Ovary (tissue), 9 donors: ENCODE data around the gene GNAI2. TPM values are rescaled to one million over a fixed set of nuclear protein-coding genes. Genes with fewer than 3 reads are reported as not detected.
A peak's percentile ranks its signal among the peaks of the same experiment; 100 is the strongest.

Experiments used
- DNase-seq, 5 donors: peaks; one replicate each; pipeline ENCODE4 v3.0.0-alpha.2; 2019 to 2020
- H3K27ac ChIP-seq, 2 donors: fragments of 200-600 bp; one replicate each; pipeline versions ENCODE4 v1.5.1 to v1.8.0; 2019 to 2022
- H3K27me3 ChIP-seq: fragments of 200-600 bp; one replicate; pipeline ENCODE4 v1.8.0; 2022
- H3K36me3 ChIP-seq: fragments of 200-600 bp; sonication (generic); one replicate; pipeline ENCODE4 v1.5.1; 2019
- H3K4me1 ChIP-seq: one replicate; pipeline ENCODE4 v1.8.1; 2013; ENCODE audit warnings: mild to moderate bottlenecking, moderate library complexity; ENCODE audit not compliant: insufficient read depth
- H3K4me3 ChIP-seq: fragments of 200-600 bp; sonication (generic); one replicate; pipeline ENCODE4 v1.5.1; 2017
- H3K9me3 ChIP-seq, 2 donors: fragments of 200-600 bp in 1 of 2; sonication (generic) in 1 of 2; one replicate each; pipeline versions ENCODE4 v1.5.1 to v1.8.1; 2013 to 2019; ENCODE audit warnings: mild to moderate bottlenecking in 1 of 2, moderate library complexity in 1 of 2
- CTCF ChIP-seq, 3 donors: fragments of 450-650 bp in 2 of 3; fragments of 200-600 bp in 1 of 3; IDR thresholded peaks; one replicate each; pipeline versions ENCODE4 v1.5.1 to v1.8.0; 2016 to 2022; ENCODE audit warnings: antibody characterized with exemption in 3 of 3, mild to moderate bottlenecking in 1 of 3
- EP300 ChIP-seq: sonication (generic); formaldehyde crosslinking; IDR thresholded peaks from one replicate; pipeline ENCODE4 v1.6.1; 2017; ENCODE audit warnings: antibody characterized with exemption
- POLR2A ChIP-seq: fragments of 450-650 bp; IDR thresholded peaks from one replicate; pipeline ENCODE4 v1.6.1; 2017; ENCODE audit warnings: antibody characterized with exemption, mild to moderate bottlenecking, moderate library complexity
- WGBS, 3 donors: extraction: QIAGEN DNeasy Blood & Tissue Kit in 1 of 3; methylation state at CpG; one replicate each; pipeline versions ENCODE4 v1.1.5 to v1.1.7; 2013 to 2017; 5-methylcytosine and 5-hydroxymethylcytosine counted together
- intact Hi-C, 4 donors: fragments of 100-400 bp; cut with DNase I; formaldehyde crosslinking; loops; one replicate each; pipeline versions ENCODE4 v1.11.0 to v1.15.1; 2022 to 2023
- polyA plus RNA-seq, 2 donors: library from polyadenylated mRNA; stranded (reverse); fragments of 200-250 nt in 1 of 2; fragments of 350-450 nt in 1 of 2; fragmentation: Illumina TruSeq in 1 of 2; extraction: RNeasy Lipid Tissue Mini Kit (QIAGEN cat#74804) in 1 of 2; gene quantifications; one replicate each; pipeline ENCODE4 v1.2.3, GENCODE V29; 2013 to 2014
- total RNA-seq, 7 donors: library from RNA; depleted of rRNA in 2 of 7; stranded (reverse); fragments of >200 nt in 2 of 7; fragmentation: NEBNext Ultra II Directional in 3 of 7; extraction: Animal tissue kit (Norgen Biotek cat#: 25700) in 3 of 7; gene quantifications; one replicate each; pipeline versions ENCODE4 v1.1.0 to v1.2.4, GENCODE V29; 2016 to 2023
- donor health status: DM: no; HTN: no; CAD: no; lungs with moderate emphysema.
- donor health status: DM: no; HTN: no; CAD: no.
- donor health status: Bipolar disorder and iron deficiency.
- donor health status: DM: yes; HTN: yes; CAD: no.
- donor health status: DM: no; HTN: no; CAD: no.
- donor health status: DM: yes; HTN: yes; CAD: no.

Gene GNAI2
- total and polyA plus RNA-seq, 9 donors = 72.3 to 309 (median 212) TPM

DNA sequence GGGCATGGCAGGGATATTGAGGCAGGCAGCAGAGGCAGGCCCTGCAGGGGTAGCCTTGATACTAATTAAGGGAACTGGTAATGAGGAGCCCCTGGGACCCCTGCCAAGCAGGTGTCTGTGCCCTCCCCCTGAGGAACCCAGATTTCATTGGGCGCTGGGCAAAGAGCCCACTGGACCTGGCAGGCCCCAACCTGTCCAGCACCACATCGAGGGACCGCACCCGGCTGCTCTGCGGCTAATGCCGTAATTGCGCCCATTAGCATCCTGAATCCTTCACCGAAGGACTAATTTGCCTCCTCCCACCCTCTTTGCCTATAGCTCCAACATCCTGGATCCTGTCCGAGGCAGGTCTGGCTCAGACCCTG, 19.2 kb downstream of the GNAI2 start:
- WGBS, 3 donors = 73 to 90% (median 81%) methylated on average over 9 of the region's 9 CpGs
- Histone ChIP-seq H3K4me1 (peaks cover 6% of the 10 kb centered on the region), H3K9me3 (no peaks in the 10 kb centered on the region), H3K27ac (peak overlapping the region in 1 of 2 donors; percentile 20), H3K4me3 (no peak overlapping the region), H3K36me3 (no peaks in the 10 kb centered on the region), H3K27me3 (no peaks in the 10 kb centered on the region)
- no peak for TF ChIP-seq CTCF (IDR thresholded peaks at IDR 0.05)
- TF ChIP-seq EP300 = no peak
- peak in 2 of 5 donors; percentile 34 to 39 for DNase-seq
- intact Hi-C loops = no loop called here

- Histone ChIP-seq H3K9me3 (no peaks in the 10 kb centered on the region), H3K4me1 (peaks cover 12% of the 10 kb centered on the region), H3K27ac (no peak overlapping the region), H3K36me3 (no peaks in the 10 kb centered on the region), H3K4me3 (no peak overlapping the region), H3K27me3 (no peaks in the 10 kb centered on the region)
- intact Hi-C loops = no loop called here
- no peak for TF ChIP-seq CTCF (IDR thresholded peaks at IDR 0.05)
- peak in 1 of 5 donors; percentile 26 for DNase-seq
- 91 to 93% (median 93%) methylated on average over 20 of the region's 20 CpGs for WGBS, 3 donors
These were observed 21.2 kb downstream of the GNAI2 start for GRCh38 chr3:50256978-50257890.

DNA sequence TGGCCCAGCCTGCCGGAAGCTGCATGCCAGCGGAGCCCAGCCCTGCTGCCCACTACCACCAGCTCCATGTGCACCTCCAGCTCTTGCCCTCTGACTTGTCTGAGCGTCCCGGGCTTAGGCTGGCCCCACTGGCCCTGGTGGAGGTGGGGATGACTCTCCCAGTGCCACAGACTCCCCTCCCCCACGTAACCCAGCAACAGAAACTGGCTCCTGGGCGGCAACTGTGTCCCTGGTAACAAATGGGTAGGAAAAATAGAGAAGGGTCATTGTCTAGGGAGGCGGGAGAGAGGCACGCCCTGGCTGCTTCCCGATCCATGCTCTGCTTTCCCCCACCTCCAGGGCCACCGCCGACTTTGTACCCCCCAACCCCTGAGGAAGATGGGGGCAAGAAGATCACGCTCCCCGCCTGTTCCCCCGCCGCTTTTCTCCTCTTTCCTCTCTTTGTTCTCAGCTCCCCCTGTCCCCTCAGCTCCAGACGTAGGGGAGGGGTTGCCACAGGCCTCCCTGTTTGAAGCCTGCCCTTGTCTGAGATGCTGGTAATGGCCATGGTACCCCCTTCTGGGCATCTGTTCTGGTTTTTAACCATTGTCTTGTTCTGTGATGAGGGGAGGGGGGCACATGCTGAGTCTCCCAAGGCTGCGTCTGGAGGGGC, 22.2 kb downstream of the GNAI2 start:
- H3K4me1 ChIP-seq = peaks cover 15% of the 10 kb centered on the region
- 91 to 93% (median 92%) methylated on average over 17 of the region's 17 CpGs for WGBS, 3 donors

DNA sequence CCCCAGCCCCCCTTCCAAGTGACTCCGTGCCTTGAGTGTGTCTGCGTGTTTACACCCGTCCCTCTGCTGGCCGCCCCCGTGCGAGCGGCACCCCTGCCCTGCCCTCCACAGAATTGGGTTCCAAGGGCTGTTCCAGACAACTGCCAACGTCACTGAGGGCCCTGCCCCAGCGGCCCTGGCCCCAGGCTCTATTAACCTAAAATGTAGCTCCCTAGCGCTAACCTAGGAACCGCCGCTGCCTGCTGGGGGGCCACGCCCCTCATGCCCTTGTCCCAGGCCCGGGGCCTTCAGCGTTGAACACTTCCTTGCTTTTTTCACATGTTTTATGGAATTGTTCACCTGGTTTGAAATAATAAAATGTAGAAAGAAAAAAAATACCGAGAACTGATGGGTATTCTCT, 23.0 kb downstream of the GNAI2 start:
- WGBS, 3 donors = 82 to 86% (median 83%) methylated on average over 16 of the region's 16 CpGs
- no peaks in the 10 kb centered on the region for H3K9me3 ChIP-seq
- no peaks in the 10 kb centered on the region for H3K27me3 ChIP-seq
- intact Hi-C loops = loop anchor here in 1 of 4 donors (2.0 kb wide), 1 partner anchor 16 kb away; no protein-coding TSS in a partner anchor
- H3K36me3 ChIP-seq = no peaks in the 10 kb centered on the region
- no peak overlapping the region for H3K4me3 ChIP-seq
- TF ChIP-seq CTCF (IDR thresholded peaks at IDR 0.05) (no peak), EP300 (no peak), POLR2A (no peak)
- H3K27ac ChIP-seq = peak overlapping the region; percentile 97 to 99
- H3K4me1 ChIP-seq = peaks cover 17% of the 10 kb centered on the region
- peak in 2 of 5 donors; percentile 41 to 50 for DNase-seq

More for the DNA sequence above, 22.2 kb downstream of the GNAI2 start:
- peak in 2 of 5 donors; percentile 28 to 40 for DNase-seq
- H3K9me3 ChIP-seq = no peaks in the 10 kb centered on the region
- intact Hi-C loops = loop anchor here in 1 of 4 donors (2.0 kb wide), 1 partner anchor 17 kb away; no protein-coding TSS in a partner anchor
- no peak overlapping the region for H3K4me3 ChIP-seq
- H3K27me3 ChIP-seq = no peaks in the 10 kb centered on the region
- no peak for TF ChIP-seq EP300
- TF ChIP-seq POLR2A = no peak
- TF ChIP-seq CTCF (IDR thresholded peaks at IDR 0.05) = no peak
- no peaks in the 10 kb centered on the region for H3K36me3 ChIP-seq
- H3K27ac ChIP-seq = no peak overlapping the region
